Ascending aorta (tissue), 2 donors: ENCODE data around the gene ARHGAP18. TPM values are rescaled to one million over a fixed set of nuclear protein-coding genes. Genes with fewer than 3 reads are reported as not detected.

ENCODE experiments used
- DNase-seq, 2 donors: peaks; one replicate each; pipeline ENCODE4 v3.0.0-alpha.2; 2019; ENCODE audit warnings: low spot score in 2 of 2
- H3K27ac ChIP-seq, 2 donors: fragments of 200-600 bp; sonication (generic); one replicate each; pipeline ENCODE4 v1.5.1; 2016 to 2017; ENCODE audit warnings: mild to moderate bottlenecking in 1 of 2
- H3K27me3 ChIP-seq: fragments of 200-600 bp; sonication (generic); one replicate; pipeline ENCODE4 v1.5.1; 2017
- H3K36me3 ChIP-seq, 2 donors: fragments of 200-600 bp; sonication (generic); one replicate each; pipeline ENCODE4 v1.5.1; 2016
- H3K4me1 ChIP-seq, 2 donors: fragments of 200-600 bp; sonication (generic); one replicate each; pipeline ENCODE4 v1.5.1; 2016 to 2017; ENCODE audit warnings: mild to moderate bottlenecking in 1 of 2
- H3K4me3 ChIP-seq, 2 donors: fragments of 200-600 bp; sonication (generic); one replicate each; pipeline ENCODE4 v1.5.1; 2016 to 2017; ENCODE audit warnings: mild to moderate bottlenecking in 1 of 2
- H3K9me3 ChIP-seq, 2 donors: fragments of 200-600 bp; sonication (generic); one replicate each; pipeline ENCODE4 v1.5.1; 2016
- intact Hi-C: fragments of 100-400 bp; cut with DNase I; formaldehyde crosslinking; loops from one replicate; pipeline ENCODE4 v1.15.1; 2023
- total RNA-seq: library from RNA; depleted of rRNA; stranded (reverse); fragments of >200 nt; gene quantifications from one replicate; pipeline ENCODE4 v1.1.0, GENCODE V29; 2016
- TF ChIP-seq, protein P1 (sequence below), 3 experiments: fragments of 200-600 bp in 2 of 3; fragments of 450-650 bp in 1 of 3; sonication (generic) in 2 of 3; IDR thresholded peaks; one replicate each; pipeline ENCODE4 v1.5.1; 2016 to 2019; ENCODE audit warnings: antibody characterized with exemption in 3 of 3, mild to moderate bottlenecking in 1 of 3, moderate library complexity in 1 of 3

ARHGAP18 gene
- total RNA-seq, 1 donor from 2014 or later = 10.7 TPM

GRCh38 chr6:129593233-129593564 is 116.8 kb downstream of the ARHGAP18 start:
- no peaks in the 10 kb centered on the region for H3K9me3 ChIP-seq
- no peaks in the 10 kb centered on the region for H3K27me3 ChIP-seq
- H3K36me3 ChIP-seq = no peaks in the 10 kb centered on the region
- H3K4me3 ChIP-seq = no peak overlapping the region
- no peak overlapping the region for H3K27ac ChIP-seq
- no peaks in the 10 kb centered on the region for H3K4me1 ChIP-seq
- TF ChIP-seq, protein P1, sequence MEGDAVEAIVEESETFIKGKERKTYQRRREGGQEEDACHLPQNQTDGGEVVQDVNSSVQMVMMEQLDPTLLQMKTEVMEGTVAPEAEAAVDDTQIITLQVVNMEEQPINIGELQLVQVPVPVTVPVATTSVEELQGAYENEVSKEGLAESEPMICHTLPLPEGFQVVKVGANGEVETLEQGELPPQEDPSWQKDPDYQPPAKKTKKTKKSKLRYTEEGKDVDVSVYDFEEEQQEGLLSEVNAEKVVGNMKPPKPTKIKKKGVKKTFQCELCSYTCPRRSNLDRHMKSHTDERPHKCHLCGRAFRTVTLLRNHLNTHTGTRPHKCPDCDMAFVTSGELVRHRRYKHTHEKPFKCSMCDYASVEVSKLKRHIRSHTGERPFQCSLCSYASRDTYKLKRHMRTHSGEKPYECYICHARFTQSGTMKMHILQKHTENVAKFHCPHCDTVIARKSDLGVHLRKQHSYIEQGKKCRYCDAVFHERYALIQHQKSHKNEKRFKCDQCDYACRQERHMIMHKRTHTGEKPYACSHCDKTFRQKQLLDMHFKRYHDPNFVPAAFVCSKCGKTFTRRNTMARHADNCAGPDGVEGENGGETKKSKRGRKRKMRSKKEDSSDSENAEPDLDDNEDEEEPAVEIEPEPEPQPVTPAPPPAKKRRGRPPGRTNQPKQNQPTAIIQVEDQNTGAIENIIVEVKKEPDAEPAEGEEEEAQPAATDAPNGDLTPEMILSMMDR (IDR thresholded peaks at IDR 0.05) = no peak
- DNase-seq = no peak
- intact Hi-C loops = no loop called here

DNA sequence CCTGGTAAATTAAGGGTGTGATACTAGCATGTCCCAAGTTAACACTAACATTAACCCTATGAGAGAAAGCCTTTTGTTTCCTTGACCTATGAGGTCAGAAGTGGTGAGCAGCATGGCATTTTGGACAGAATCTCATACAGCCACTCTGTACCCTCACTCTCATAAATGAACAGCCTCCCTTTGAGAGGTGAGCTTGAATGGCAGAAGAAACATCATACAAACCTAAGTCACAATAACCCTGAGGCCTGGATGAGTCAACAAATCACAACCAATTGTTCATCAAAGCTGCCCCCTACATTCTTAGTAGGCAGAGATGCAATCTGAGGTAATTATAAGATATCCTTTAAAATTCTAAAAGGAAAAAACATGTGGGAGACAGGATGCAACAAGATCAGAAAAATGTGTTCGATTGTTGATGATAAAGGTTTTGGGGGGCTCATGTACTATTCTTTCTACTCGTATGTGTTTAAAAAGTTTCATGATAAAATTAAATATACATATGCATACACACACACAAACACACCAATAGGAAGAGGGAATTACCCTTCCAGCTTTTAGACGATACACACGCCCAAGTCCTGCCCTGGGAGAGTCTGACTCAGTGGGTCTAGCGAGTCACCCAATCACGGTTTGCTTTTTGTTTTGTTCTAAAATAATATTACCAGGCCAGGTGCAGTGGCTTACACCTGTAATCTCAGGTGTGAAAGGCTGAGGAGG is 117.3 kb downstream of the ARHGAP18 start:
- no peak overlapping the region for H3K27ac ChIP-seq
- DNase-seq = no peak
- H3K36me3 ChIP-seq = no peaks in the 10 kb centered on the region
- TF ChIP-seq, protein P1 (IDR thresholded peaks at IDR 0.05) = no peak
- no peaks in the 10 kb centered on the region for H3K4me1 ChIP-seq
- intact Hi-C loops = no loop called here
- no peaks in the 10 kb centered on the region for H3K27me3 ChIP-seq
- H3K9me3 ChIP-seq = no peaks in the 10 kb centered on the region
- H3K4me3 ChIP-seq = no peak overlapping the region

- Histone ChIP-seq H3K4me3 (no peak overlapping the region), H3K27me3 (no peaks in the 10 kb centered on the region), H3K36me3 (no peaks in the 10 kb centered on the region), H3K4me1 (no peaks in the 10 kb centered on the region), H3K9me3 (no peaks in the 10 kb centered on the region), H3K27ac (no peak overlapping the region)
- intact Hi-C loops = no loop called here
- DNase-seq = no peak
- TF ChIP-seq, protein P1 (IDR thresholded peaks at IDR 0.05) = no peak
Observed at GRCh38 chr6:129590408-129591022, 119.5 kb downstream of the ARHGAP18 start.

- no peak for DNase-seq
- Histone ChIP-seq H3K4me1 (no peaks in the 10 kb centered on the region), H3K27me3 (no peaks in the 10 kb centered on the region), H3K36me3 (no peaks in the 10 kb centered on the region), H3K9me3 (no peaks in the 10 kb centered on the region), H3K4me3 (no peak overlapping the region), H3K27ac (no peak overlapping the region)
- intact Hi-C loops = no loop called here
- TF ChIP-seq, protein P1 (IDR thresholded peaks at IDR 0.05) = no peak
Observed at GRCh38 chr6:129586815-129587214, 123.2 kb downstream of the ARHGAP18 start.

DNA sequence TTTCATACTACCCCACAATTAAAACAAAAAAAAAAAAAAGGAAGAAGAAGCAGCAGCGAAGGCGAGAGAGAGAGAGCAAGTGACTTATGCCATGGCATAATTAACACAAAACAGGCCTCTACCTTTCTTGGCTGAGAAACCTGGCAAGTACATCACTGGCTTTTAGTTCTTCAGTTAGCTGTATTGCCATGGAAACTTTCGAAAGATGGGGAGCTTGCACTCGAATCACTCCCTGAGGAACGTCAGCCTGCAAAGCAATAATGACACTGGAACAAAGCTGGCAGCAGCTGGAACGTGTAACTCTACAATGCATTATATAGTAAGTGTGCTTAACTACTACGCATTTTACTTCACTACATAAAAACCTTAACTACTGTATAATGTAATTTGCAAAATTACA is 126.1 kb downstream of the ARHGAP18 start:
- Histone ChIP-seq H3K9me3 (no peaks in the 10 kb centered on the region), H3K27ac (no peak overlapping the region), H3K4me3 (no peak overlapping the region), H3K4me1 (no peaks in the 10 kb centered on the region), H3K27me3 (no peaks in the 10 kb centered on the region), H3K36me3 (no peaks in the 10 kb centered on the region)
- DNase-seq = no peak
- intact Hi-C loops = no loop called here
- TF ChIP-seq, protein P1 (IDR thresholded peaks at IDR 0.05) = no peak
